ENCODE measurements around the gene RNF208.

Gene RNF208

DNA sequence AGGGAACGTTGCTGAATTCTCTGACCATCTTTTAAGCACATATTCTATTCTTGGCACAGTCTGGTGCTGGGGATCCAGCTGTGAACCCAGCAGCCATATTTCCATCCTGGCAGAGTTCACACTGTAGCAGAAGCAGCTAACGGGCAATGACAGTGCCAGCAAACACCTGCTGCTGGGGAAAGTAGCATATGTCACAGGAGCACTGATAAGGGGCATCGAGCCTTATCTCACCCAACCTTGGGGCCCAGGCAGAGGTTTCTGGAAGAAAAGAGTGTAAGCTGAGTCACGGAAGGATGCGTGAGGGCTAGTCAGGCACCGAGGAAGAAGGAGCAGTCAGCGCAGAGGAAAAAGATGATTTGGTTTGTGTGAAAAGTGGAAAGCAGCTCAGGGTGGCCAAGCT is 15.4 kb downstream of the RNF208 start:
- DNase-seq: no peak

DNA sequence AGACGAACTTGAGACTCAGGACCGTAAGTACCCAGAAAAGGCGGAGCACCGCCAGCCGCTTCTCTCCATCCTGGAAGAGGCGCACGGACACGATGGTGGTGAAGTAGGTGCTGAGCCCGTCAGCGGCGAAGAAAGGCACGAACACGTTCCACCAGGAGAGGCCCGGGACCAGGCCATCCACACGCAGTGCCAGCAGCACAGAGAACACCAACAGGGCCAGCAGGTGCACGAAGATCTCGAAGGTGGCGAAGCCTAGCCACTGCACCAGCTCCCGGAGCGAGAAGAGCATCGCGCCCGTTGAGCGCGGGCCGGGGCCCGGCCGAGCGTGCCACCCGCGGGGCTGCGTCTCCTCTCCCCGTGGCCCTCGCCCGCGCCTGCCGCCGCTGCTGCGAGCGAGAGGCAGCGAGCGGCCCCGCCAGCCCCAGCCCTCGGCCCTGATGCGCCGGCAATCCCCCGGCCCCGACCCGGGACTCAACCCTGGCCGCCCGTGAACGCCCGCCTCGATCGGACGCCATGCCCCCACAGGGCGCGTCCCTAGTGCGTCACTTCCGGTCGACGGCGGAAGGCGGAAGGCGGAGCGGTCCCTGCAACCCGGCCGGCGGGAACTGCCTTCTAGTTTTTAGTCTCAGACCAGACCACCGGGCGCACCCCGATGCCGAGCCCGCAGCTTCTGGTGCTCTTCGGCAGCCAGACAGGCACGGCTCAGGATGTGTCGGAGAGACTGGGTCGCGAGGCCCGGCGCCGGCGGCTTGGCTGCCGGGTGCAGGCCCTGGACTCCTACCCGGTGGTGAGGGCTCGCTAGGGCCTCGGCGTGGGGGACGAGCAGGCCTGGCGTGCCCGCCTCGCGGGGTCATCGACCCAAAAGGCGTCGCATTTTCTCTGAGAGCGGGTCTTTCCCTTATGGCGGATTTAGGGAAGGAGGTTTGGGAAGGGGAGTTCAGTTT is 16.6 kb downstream of the RNF208 start, which contains the start of the genes NDOR1 and TMEM203:
NDOR1 (plus strand) TSS at position 575 of the 944 bp plus-strand sequence; CDS start at position 653, 78 bp downstream.
TMEM203 (minus strand) TSS at position 523 of the 944 bp plus-strand sequence; CDS start at position 289, 234 bp downstream.
- peak; percentile 92 for DNase-seq

DNA sequence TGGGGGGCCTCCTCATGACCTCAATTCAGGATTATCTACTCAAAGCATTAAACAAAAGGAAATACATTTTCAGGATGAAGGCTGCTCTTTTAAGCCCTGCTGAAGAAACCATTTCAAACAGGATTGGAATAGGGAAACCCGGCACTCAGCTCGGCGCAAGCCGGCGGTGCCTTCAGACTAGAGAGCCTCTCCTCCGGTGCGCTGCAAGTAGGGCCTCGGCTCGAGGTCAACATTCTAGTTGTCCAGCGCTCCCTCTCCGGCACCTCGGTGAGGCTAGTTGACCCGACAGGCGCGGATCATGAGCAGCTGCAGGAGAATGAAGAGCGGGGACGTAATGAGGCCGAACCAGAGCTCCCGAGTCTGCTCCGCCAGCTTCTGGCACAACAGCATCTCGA is 17.3 kb downstream of the RNF208 start:
- no peak for DNase-seq

DNA sequence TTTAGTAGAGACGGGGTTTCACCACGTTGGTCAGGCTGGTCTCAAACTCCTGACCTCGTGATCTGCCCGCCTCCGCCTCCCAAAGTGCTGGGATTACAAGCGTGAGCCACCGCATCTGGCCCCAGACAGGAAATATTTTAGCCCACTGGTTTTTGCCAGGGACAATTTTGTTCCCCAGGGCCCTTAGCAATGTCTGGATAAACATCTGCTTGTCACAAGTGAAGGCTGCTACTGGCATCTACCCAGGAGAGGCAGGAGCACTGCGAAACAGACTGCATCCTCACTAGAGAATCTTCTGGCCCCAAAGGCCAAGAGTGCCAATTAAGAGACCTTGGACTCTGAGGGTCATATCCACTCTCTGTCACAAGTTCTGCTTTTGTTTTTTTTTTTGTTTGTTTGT is 19.1 kb downstream of the RNF208 start:
- no peak for DNase-seq

DNA sequence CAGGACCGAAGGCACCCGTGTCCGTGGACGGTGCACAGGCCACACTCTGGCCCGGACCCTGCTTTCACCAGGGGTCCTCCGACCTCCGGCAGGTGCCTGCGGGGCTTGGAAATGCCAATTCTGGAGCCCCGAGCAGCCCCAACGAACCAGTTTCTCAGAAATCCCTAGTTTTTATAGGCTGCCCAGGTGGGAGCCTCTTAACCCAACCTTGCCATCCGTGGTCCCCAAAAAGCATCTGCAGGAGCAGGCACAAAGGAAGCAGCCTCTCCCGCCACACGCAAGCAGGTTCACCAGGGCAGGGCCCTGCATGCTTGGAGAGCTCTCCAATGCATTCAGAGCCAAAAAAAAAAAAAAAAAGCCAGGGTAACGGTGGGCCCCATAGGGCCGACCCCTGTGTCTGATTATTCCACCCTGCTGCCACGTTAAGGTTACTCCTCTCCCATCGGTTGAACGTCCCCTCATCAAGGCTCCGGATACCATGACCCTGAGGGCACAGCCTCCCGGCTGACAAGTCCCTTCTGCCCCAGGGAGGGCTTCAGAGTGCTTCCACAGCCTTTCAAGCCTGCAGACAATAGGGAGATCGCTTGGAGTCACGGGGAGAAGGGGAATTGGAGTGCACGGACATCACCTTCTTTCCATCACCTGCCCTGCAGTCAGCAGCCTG is 20.7 kb downstream of the RNF208 start:
- no peak for DNase-seq

DNA sequence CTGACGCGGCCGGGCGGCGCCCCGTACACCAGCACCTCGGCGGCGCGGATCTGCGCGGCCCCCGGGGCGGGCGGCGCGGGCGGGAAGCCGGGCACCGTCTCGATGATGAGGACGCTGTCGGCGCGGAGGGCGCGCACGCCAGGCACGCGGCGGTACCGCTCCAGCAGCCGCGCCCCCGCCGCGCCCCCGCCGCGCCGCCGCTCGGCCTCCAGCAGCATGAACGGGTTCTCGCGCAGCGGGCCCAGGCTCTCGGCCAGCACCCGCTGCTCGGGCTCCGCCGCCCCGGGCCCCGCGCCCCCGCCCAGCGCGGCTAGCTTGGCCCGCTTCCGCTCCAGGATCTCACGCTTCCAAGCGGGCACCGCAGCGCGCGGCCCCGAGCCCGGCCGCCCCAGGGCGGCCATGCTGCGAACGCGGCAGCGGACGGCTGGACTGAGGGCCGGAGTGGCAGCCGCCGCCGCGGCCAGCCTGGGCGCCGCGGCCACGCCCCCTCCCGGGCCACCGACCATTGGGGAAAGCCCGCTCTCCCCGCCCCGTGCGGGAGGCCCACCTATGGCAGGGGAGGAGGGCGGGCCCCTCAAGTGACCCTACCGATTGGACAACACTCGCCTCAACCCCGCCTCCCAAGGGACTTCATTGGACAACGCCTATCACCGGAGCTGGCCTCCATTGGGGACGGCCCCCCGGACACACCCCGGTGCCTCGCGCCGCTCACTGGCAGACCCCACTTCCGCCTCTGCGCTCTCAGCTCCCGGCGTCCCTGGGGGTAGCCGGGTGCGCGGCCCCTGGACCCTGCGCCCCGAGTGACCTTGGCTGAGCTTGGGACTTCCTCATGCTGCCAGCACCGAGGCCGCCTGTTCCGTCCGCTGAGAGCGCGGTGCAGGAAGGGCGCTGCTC is 21.5 kb downstream of the RNF208 start, which contains the start of gene TPRN:
TPRN (minus strand) TSS at position 431 of the 894 bp plus-strand sequence; CDS start at position 401, 30 bp downstream.
- peak; percentile 99 for DNase-seq

DNA sequence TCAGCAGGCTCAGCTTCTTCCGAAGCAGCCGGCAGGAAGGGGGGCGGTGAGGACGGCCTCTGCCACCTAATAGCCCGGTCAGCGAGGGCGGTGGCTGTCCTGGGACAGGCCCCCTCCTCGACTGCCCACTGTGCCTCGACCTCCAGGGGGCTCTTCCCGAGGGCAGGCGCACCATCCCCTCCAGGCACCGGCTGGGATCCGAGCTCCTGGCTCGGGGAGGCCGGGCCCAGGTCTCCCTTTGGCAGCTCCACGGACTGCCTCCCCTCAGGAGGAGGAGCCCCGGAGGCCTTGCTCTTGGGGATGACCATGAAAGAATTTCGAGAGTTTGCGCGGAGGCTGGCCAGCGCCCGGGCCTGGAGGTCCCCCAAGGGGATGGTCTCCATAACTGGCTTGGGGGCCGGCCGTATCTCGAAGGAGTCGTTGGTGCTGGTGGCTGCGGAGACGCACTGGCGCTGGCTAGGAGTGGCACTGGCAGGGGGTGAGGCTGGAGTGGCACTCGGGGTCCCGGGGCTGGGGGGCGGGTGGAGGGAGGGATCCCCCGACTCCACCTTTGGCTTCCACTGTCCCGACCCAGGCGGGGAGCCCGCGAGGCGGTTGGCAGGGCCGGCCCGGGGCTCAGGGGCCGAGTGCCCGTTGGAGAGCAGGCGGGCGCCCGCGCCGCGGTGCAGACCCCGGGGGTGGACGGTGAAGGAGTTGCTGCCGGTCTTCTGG is 22.5 kb downstream of the RNF208 start:
- no peak for DNase-seq

DNA sequence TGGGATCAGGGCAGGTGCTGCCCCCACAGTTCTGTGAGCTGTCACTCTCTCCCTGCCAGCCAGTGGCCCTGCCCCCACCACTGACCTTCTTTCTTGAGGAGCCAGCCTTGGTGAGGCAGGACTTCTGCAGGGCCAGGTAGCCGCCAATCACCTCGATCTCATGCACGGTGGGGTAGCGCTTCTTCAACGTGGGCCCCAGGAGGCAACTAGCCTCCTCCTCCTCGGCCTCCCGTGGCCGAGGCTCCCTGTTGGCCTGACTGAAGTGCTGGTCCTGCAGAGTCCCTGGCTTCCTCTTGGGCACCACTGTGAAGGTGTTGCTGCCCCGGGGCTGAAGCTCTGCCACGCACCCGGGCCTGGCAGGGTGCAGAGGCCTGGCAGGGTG is 23.1 kb downstream of the RNF208 start:
- DNase-seq: no peak

DNA sequence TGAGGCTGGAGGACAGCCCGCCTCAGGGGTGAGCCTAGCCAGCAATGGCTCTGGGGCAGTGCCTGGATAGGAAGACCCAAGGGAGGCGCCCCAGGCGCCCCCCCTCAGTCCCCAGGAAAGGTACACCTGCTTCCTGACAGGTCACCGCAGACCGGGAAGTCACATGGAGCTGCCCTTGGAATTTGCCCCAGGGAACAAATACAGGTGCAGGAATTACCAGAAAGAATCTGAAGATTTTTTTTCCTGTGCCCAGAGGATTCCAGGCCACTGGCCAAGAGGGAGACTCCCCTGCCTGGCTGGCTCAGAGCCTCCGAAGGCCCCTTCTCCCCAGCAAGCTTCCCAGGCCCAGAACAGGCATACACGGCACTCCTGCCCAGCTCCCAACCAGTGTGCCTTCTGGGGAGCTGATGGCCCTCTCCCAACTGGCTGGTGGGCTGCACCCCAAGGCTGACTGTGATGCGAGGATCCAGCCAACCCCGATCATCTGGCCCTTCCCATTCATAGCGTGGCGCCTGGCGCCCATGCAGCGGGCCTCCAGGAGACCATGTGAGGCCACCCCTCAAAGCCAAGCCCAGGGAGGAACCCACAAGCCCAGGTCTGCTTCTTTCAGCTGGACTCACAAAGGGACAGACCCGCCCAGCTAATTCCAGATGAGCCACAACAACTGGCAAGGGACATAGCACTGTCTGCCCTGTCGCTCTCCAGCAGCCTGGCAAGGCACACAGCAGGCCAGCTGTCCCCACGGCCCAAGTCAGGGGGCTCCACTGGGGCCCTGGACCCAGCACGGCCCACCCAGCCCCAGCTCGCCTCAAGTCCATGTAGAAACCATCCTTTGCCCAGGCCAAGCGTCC is 23.8 kb downstream of the RNF208 start:
- no peak for DNase-seq

DNA sequence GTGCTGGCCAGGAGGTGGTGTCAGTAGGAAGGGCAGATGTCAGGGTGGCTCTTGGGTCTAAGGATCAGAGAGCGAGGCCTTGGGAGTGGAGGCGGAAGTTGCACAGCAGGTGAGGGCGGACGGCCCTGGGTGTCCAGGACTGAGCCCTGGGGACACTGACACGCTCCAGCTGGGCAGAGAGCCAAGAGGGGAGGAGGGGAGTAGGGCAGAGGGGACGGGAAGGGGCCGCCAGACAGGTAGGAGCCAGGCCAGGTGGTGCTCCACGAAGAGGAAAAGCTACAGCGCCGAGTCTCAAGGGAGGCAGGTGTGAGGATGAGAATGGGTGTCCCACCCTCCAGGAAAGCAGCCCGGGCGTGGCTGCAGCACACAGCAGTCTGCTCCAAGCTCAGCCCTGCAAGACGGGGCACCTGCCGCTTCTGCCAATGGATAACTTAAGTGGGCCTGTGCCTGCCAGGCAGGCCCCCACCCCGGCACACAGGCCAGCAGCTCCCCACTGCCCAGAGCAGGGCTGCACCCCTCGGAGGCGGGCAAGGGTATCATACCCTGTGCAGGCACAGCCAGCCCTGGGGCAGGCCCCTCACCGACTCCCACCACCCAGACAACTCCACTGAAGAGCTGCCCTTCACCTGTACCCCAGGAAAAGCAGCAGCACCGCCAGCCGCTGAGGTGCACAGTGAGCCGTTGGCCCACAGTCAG is 26.4 kb downstream of the RNF208 start:
- DNase-seq: no peak

DNA sequence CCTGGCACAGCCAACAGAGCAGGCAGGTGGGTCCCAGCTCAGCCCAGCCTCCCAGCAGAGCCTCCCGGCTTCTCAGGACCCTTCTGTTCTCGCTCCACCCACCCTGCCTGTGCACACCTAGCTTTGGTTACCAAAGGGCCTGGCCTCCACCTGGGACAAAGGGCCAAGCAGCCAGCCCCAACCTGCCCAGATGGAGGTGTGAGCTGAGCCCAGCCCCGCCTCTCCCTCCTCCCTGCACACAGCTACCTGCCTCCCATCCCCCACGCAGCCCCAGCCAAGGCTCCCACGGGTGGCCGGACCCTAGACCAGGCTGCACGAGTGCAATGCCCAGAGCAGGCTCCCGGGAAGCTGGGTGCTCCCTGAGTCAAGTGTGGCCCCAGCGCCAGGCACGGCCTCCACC is 27.1 kb downstream of the RNF208 start:
- no peak for DNase-seq

DNA sequence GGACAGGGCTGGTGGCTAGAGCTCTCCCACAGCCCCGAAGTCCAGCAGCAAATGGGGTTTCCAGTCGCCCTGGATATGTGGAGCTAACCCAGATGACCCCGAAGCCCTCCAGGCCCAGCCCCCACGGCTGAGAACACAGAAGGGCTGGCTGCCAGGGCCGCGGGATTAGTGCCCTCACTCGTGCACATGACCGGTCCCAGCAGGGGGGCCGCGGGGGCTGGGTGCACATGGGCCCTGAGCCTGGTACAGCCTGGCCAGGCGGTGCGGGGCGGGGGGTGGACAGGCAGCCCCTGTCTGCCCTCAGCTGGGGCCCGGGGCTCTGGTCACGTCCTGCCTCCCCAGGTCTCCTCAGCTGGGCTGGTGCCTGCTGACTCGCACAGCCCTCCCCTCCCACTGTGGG is 27.7 kb downstream of the RNF208 start:
- DNase-seq: no peak

DNA sequence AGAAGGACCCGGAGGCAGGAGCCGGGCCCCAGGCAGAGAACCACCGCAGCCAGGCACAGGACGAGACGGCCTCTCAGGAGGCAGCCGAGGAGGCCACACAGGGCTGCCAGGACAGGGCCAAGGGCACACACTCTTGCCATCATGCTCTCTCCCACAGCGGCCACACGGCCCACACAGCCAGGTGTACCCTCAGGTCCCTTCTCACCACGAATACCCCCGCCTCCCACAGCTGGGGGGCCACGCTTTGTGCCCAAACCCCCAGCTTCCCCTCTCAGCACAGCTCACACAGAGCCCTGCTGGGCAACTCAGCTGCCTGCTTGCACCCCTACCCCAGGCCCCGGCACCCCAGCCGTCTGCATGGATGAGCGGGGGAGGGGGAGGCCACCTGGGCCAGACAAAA is 28.3 kb downstream of the RNF208 start:
- no peak for DNase-seq

DNA sequence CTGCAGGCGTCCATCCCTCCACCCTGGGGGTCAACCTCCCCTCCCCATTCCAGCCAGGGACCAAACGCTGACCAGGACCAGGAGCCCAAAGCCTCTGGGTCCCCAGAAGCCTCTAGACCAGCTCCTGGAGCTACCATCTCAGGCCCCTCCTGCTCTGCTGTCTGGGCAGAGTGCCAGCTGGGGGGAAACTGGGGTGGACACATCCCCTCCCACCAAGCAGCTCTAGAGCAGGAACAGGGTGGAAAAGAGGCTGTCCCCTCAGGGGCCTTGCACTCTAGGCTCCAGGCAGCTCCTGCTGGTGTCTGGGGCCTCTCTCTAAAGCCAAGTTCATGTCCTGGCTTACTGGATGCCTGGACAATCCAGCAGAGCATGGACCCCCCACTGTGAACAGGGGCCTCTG is 29.2 kb downstream of the RNF208 start:
- DNase-seq: no peak

DNA sequence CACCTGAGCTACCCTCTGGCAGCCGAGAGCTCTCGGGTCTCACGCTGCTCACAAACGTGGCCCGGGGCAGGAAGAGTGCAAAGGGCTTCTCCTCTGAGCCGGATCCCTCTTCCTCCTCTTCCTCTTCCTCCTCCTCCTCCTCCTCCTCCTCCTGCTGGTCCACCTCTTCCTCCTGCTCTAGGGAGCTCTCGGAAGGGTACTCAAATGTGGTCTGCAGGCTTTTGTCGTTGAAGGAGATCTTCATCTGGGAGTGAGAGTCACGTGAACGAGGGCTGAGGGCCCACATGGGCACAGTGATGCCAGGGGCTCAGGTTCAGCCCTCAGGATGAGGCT is 29.6 kb downstream of the RNF208 start:
- DNase-seq: no peak

DNA sequence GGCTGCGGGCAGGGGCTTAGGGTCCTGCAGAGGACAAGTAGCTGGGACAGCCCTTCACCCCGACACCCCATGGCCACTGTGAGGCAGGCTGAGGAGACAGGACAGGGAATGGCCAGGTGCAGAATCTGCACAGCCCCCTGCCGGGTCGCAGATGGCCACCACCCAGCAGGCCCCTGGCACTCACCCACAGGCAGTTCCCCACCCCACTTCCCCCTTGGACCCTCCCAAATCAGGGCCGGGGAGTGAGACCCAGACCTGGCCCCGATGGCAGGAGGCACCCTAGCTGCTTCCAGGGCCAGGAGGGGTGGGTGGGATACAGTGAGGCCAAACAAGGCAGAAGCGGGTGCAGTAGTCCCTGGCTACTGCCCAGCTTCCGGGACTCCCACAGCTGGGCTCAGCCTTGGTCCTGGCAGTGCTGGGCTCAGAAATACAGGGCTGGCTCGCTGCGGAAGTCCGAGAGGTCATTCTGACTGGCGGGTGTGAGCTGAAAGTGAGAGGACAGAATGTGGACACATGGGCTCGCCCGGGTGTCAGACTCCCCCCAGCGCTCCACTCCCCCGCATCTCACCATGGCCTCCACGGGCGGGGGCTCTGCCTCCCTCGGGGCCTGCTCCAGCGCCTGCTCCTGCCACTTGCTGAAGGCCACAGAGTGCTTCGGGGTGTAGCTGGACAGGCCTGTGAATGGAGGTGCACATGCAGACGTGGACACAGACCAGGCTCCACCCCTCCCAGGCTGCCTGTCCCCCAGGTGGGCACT is 30.2 kb downstream of the RNF208 start:
- DNase-seq: no peak

DNA sequence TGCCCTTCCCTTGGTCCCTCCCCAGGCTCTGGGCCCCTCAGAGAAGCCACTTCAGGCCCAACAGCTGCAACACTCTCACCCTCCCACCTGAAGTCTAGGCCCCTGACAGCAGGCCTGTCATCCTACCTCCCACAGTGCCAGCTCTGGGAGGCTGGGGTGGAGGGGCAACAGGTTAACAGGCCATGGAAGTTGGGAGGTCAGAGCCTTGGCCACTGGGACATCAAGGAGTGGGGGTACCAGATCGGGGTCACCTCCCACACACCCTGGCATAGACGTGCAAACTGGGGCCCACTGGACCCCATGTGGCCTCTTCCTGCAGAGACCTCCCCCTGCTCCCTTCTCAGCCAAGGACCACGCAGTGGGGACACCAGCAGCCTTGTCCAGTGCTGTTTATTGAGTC is 30.8 kb downstream of the RNF208 start:
- DNase-seq: no peak

DNA sequence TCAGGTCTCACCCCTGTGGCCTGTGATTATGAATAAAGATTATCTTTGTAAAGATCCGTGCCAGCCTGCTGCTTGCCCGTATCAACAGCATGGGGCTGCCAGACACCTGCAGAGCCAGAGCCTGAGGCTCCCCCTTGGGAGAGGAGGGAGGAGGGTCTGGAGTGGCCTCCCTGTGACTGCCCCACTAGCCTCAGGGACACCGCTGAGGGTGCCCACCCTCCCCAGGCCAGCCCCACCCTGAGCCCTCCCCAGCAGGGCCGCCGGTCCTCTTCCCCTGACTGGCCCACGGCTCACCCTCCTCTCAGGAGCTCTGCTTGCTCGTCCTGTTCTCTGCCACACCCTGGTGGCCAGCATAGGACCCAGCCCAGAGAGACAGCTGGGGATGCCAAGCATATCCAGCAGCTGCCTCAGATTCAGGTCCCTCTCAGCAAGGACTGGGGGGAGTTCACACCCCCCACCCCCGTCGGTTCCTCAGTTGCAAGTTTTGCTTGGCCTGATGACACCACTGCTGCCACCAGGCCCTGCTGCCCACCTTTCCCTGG is 31.7 kb downstream of the RNF208 start:
- DNase-seq: no peak
